Spleen (tissue), 11 donors: ENCODE measurements around the gene PHF11. TPM values are rescaled to one million over a fixed set of nuclear protein-coding genes. Genes with fewer than 3 reads are reported as not detected.
A peak's percentile ranks its signal among the peaks of the same experiment; 100 is the strongest.

ENCODE experiments used
- DNase-seq: peaks from one replicate; pipeline ENCODE4 v3.0.0-alpha.2; 2020
- H3K27ac ChIP-seq, 8 donors: fragments of 200-600 bp; sonication (generic) in 7 of 8; 1 replicate in 4 of 8; 2 replicates in 4 of 8; pipeline versions ENCODE4 v1.5.0 to v1.8.0; 2016 to 2021; ENCODE audit warnings: inconsistent platforms in 4 of 8, mild to moderate bottlenecking in 4 of 8, moderate library complexity in 1 of 8
- H3K27me3 ChIP-seq, 7 donors: fragments of 200-600 bp; sonication (generic) in 6 of 7; replicated peaks in 1 of 7; 1 replicate in 4 of 7; 2 replicates in 3 of 7; pipeline versions ENCODE4 v1.5.0 to v1.8.0; 2016 to 2021; ENCODE audit warnings: inconsistent platforms in 3 of 7, mild to moderate bottlenecking in 1 of 7
- H3K36me3 ChIP-seq, 6 donors: fragments of 200-600 bp; sonication (generic) in 5 of 6; 1 replicate in 4 of 6; 2 replicates in 2 of 6; pipeline versions ENCODE4 v1.5.0 to v1.8.0; 2016 to 2021; ENCODE audit warnings: inconsistent platforms in 2 of 6
- H3K4me1 ChIP-seq, 6 donors: fragments of 200-600 bp; sonication (generic) in 5 of 6; 1 replicate in 3 of 6; 2 replicates in 3 of 6; pipeline versions ENCODE4 v1.5.0 to v1.8.0; 2016 to 2021; ENCODE audit warnings: inconsistent platforms in 3 of 6
- H3K4me3 ChIP-seq, 8 donors: fragments of 200-600 bp; sonication (generic) in 7 of 8; 1 replicate in 4 of 8; 2 replicates in 4 of 8; pipeline versions ENCODE4 v1.5.0 to v1.8.0; 2016 to 2021; ENCODE audit warnings: inconsistent platforms in 4 of 8, mild to moderate bottlenecking in 4 of 8, moderate library complexity in 2 of 8
- H3K9me3 ChIP-seq, 8 donors: fragments of 200-600 bp; sonication (generic) in 7 of 8; 1 replicate in 4 of 8; 2 replicates in 4 of 8; pipeline versions ENCODE4 v1.5.0 to v1.8.0; 2016 to 2021; ENCODE audit warnings: inconsistent platforms in 4 of 8
- CTCF ChIP-seq, 11 experiments: fragments of 200-600 bp in 7 of 11; fragments of 450-650 bp in 4 of 11; sonication (generic) in 4 of 11; IDR thresholded peaks in 8 of 11; conservative IDR thresholded peaks in 3 of 11; 1 replicate in 7 of 11; 2 replicates in 4 of 11; pipeline versions ENCODE4 v1.4.0 to v1.8.0; 2016 to 2021; ENCODE audit warnings: antibody characterized with exemption in 11 of 11, inconsistent platforms in 4 of 11, mild to moderate bottlenecking in 1 of 11
- POLR2A ChIP-seq, 3 donors: fragments of 450-650 bp; IDR thresholded peaks; one replicate each; pipeline ENCODE4 v1.5.1; 2017; ENCODE audit warnings: antibody characterized with exemption in 3 of 3, mild to moderate bottlenecking in 1 of 3
- POLR2AphosphoS5 ChIP-seq, 3 donors: sonication (generic); formaldehyde crosslinking; IDR thresholded peaks; one replicate each; pipeline ENCODE4 v1.5.1; 2017; ENCODE audit warnings: antibody characterized with exemption in 3 of 3
- WGBS, 5 donors: extraction: QIAGEN DNeasy Blood & Tissue Kit in 3 of 5; methylation state at CpG; one replicate each; pipeline versions ENCODE4 v1.1.5 to v1.1.7; 2013 to 2018; 5-methylcytosine and 5-hydroxymethylcytosine counted together
- intact Hi-C: fragments of 100-400 bp; cut with DNase I; formaldehyde crosslinking; loops from one replicate; pipeline ENCODE4 v1.15.0; 2023; ENCODE audit warnings: low total_unique reads
- polyA plus RNA-seq, 3 donors: library from polyadenylated mRNA; stranded (reverse); fragments of 200-250 nt; gene quantifications; one replicate each; pipeline ENCODE4 v1.2.1, GENCODE V29; 2013
- total RNA-seq, 7 donors: library from RNA; depleted of rRNA in 3 of 7; stranded (reverse); fragments of >200 nt in 3 of 7; fragmentation: NEBNext Ultra II Directional in 4 of 7; extraction: Animal tissue kit (Norgen Biotek cat#: 25700) in 4 of 7; gene quantifications; one replicate each; pipeline versions ENCODE4 v1.1.0 to v1.2.1, GENCODE V29; 2016 to 2021
- donor health status: healthy with polysubstance abuse.
- donor health status: DM: no; HTN: no; CAD: no; lungs with moderate emphysema.
- donor health status: DM: no; HTN: no; CAD: no.
- donor health status: Bipolar disorder and iron deficiency.
- donor health status: healthy.
- donor health status: DM: no; HTN: no; CAD: no.
- donor health status: DM: yes; HTN: yes; CAD: no.

Gene PHF11
- total and polyA plus RNA-seq, 10 donors: 50.5 to 117 (median 71.2) TPM

GRCh38 chr13:49499889-49500660, 4.3 kb downstream of the PHF11 start:
- Histone ChIP-seq H3K27ac (peak overlapping the region in 5 of 8 donors; percentile 1 to 98 (median 22)), H3K9me3 (no peaks in the 10 kb centered on the region), H3K36me3 (peaks cover 0 to 60% (median 6%) of the 10 kb centered on the region in 6 donors), H3K4me3 (no peak overlapping the region), H3K27me3 (no peaks in the 10 kb centered on the region), H3K4me1 (peaks cover 3 to 73% (median 41%) of the 10 kb centered on the region in 6 donors)
- DNase-seq: no peak
- no peak for TF ChIP-seq POLR2A (IDR thresholded peaks at IDR 0.05)
- no peak for TF ChIP-seq POLR2AphosphoS5 (IDR thresholded peaks at IDR 0.05)
- TF ChIP-seq CTCF (IDR thresholded peaks at IDR 0.05 in 8 of 11, conservative IDR thresholded peaks at IDR 0.05 in 3 of 11): no peak
- intact Hi-C loops: no loop called here
- WGBS, 5 donors: 64 to 81% (median 76%) methylated on average over 6 of the region's 6 CpGs

DNA sequence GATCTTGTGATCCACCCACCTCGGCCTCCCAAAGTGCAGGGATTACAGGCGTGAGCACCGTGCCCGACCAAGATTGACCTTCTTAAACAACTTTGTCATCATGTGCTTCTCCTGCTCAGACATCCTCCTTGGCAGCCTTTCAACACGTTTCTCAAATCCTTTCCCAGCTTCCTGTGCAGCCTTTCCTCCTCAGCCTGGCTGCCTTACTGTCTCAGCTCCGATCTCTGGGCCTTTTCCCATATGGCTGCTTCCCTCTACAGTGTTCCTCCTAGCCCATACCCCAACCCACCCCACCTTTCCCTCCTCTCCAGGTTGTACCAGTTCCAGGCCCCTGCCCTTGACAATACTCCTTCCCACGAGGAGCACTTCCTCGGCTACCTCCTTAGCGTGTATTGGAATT, 7.2 kb downstream of the PHF11 start:
- Histone ChIP-seq H3K4me3 (no peak overlapping the region), H3K27ac (peak overlapping the region in 4 of 8 donors; percentile 30 to 53 (median 35)), H3K36me3 (peaks cover 0 to 72% (median 6%) of the 10 kb centered on the region in 6 donors), H3K9me3 (no peaks in the 10 kb centered on the region), H3K4me1 (peaks cover under 1 to 53% (median 28%) of the 10 kb centered on the region in 6 donors), H3K27me3 (no peaks in the 10 kb centered on the region)
- 37 to 58% (median 49%) methylated on average over 9 of the region's 9 CpGs for WGBS, 5 donors
- intact Hi-C loops: no loop called here
- DNase-seq: no peak
- TF ChIP-seq POLR2A (IDR thresholded peaks at IDR 0.05) (no peak), CTCF (IDR thresholded peaks at IDR 0.05 in 8 of 11, conservative IDR thresholded peaks at IDR 0.05 in 3 of 11) (no peak), POLR2AphosphoS5 (IDR thresholded peaks at IDR 0.05) (no peak)

- intact Hi-C loops: no loop called here
- Histone ChIP-seq H3K9me3 (no peaks in the 10 kb centered on the region), H3K4me1 (peaks cover 0 to 43% (median 23%) of the 10 kb centered on the region in 6 donors), H3K4me3 (no peak overlapping the region), H3K27ac (peak overlapping the region in 1 of 8 donors; percentile 53), H3K36me3 (peaks cover 0 to 72% (median 6%) of the 10 kb centered on the region in 6 donors), H3K27me3 (no peaks in the 10 kb centered on the region)
- WGBS, 5 donors: 90 to 98% (median 96%) methylated on average over 3 of the region's 3 CpGs
- TF ChIP-seq POLR2AphosphoS5 (IDR thresholded peaks at IDR 0.05): no peak
- TF ChIP-seq POLR2A (IDR thresholded peaks at IDR 0.05): no peak
- TF ChIP-seq CTCF (IDR thresholded peaks at IDR 0.05 in 8 of 11, conservative IDR thresholded peaks at IDR 0.05 in 3 of 11): no peak
- DNase-seq: no peak
These were observed 8.2 kb downstream of the PHF11 start for GRCh38 chr13:49503951-49504350.

DNA sequence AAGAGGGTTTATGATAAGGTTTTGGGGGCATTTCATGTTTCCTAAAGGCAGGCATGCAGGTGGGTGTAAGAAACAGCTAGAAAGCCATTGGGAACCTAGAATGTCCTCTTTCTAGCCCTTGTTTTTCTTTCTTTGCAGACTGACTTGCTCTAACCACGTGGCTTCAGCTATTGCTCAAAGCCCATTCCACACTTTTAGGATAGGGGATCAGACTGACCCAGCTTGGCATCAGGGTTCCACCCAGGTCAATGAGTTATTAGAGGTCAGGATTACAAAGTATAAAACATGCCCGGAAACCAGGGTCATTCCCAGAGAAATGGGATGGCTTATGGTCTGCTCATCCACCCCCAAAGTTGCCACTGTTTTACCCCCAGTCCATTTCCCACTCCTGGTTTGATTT, 16.8 kb downstream of the PHF11 start:
- Histone ChIP-seq H3K4me3 (no peak overlapping the region), H3K27me3 (no peaks in the 10 kb centered on the region), H3K36me3 (peaks cover 6 to 88% (median 35%) of the 10 kb centered on the region in 6 donors), H3K27ac (no peak overlapping the region), H3K9me3 (no peaks in the 10 kb centered on the region), H3K4me1 (peaks cover 0 to 19% (median 0%) of the 10 kb centered on the region in 6 donors)
- intact Hi-C loops: no loop called here
- DNase-seq: no peak
- no peak for TF ChIP-seq POLR2A (IDR thresholded peaks at IDR 0.05)
- no peak for TF ChIP-seq POLR2AphosphoS5 (IDR thresholded peaks at IDR 0.05)
- no peak for TF ChIP-seq CTCF (IDR thresholded peaks at IDR 0.05 in 8 of 11, conservative IDR thresholded peaks at IDR 0.05 in 3 of 11)
- WGBS, 5 donors: 81 to 90% (median 84%) methylated on average over 2 of the region's 2 CpGs
